Right lobe of liver (tissue), 4 donors: Measurements from ENCODE around the gene APOB.

Experiments
- CTCF ChIP-seq, 4 donors: fragments of 200-600 bp in 3 of 4; fragments of 450-650 bp in 1 of 4; IDR thresholded peaks; one replicate each; pipeline versions ENCODE4 v1.5.1 to v1.8.0; 2016 to 2022; ENCODE audit warnings: antibody characterized with exemption in 4 of 4, mild to moderate bottlenecking in 2 of 4
- POLR2A ChIP-seq: fragments of 450-650 bp; IDR thresholded peaks from one replicate; pipeline ENCODE4 v1.6.1; 2017; ENCODE audit warnings: antibody characterized with exemption, mild to moderate bottlenecking
- donor health status: DM: no; HTN: no; CAD: no.
- donor health status: DM: no; HTN: no; CAD: no.
- donor health status: DM: no; HTN: yes; CAD: no.

- no peak for TF ChIP-seq CTCF (IDR thresholded peaks at IDR 0.05)
- TF ChIP-seq POLR2A = no peak
These were observed 32.4 kb downstream of the APOB start for GRCh38 chr2:21011453-21011852.
